ENCODE results near the gene TAPBP. TPM values are rescaled to one million over a fixed set of nuclear protein-coding genes. Genes with fewer than 3 reads are reported as not detected.

TAPBP gene
- total and polyA plus RNA-seq, 9 of the 15 experiments (the other 6 are each of a cell fraction or from before 2014, with no cell fraction given): 5.6 to 74.0 (median 22.3) TPM

GRCh38 chr6:33259032-33259431 lies 54.8 kb downstream of the TAPBP start:
- H2AFZ ChIP-seq (ENCODE audit: low read depth, low read length): no peak overlapping the region
- DNase-seq (ENCODE audit: extremely low read depth in 1 of 4, low spot score in 3 of 4): no peak
- no peak for ATAC-seq
- H3K79me2 ChIP-seq (ENCODE audit: control insufficient read depth, insufficient read depth, low read length): no peaks in the 10 kb centered on the region
- H3K9me1 ChIP-seq (ENCODE audit: control insufficient read depth, insufficient read depth, low read length): no peaks in the 10 kb centered on the region
- no peaks in the 10 kb centered on the region for H3K9me3 ChIP-seq (replicated peaks; ENCODE audit: control insufficient read depth, insufficient read depth, low read depth, low read length)
- H4K20me1 ChIP-seq (replicated peaks; ENCODE audit: control insufficient read depth, insufficient read depth, low read length): no peaks in the 10 kb centered on the region
- ChIA-PET CTCF (ENCODE audit: low intra/inter-chr PET ratio) (no interaction called here), POLR2A (interaction anchor here (0.7 to 2.9 kb wide), 3 partner anchors 10 to 725 kb away, joined by 3 to 20 read pairs (median 6); partner anchors contain the start of genes RPS18 and VPS52)
- no peaks in the 10 kb centered on the region for H3K27me3 ChIP-seq (ENCODE audit: control insufficient read depth in 2 of 2, insufficient read depth in 2 of 2, low read length in 2 of 2)
- H3K4me1 ChIP-seq (replicated peaks in 1 of 2; ENCODE audit: control insufficient read depth in 2 of 2, insufficient read depth in 2 of 2, low read length in 2 of 2): no peaks in the 10 kb centered on the region; a peak in 1 of 5 replicates
- no peak overlapping the region for H3K4me2 ChIP-seq (ENCODE audit: insufficient read depth, low read length)
- peaks cover 57% of the 10 kb centered on the region for H3K36me3 ChIP-seq (ENCODE audit: control insufficient read depth, insufficient read depth, low read length)
- H3K27ac ChIP-seq (ENCODE audit: extremely low read depth, low read depth, low read length): no peak overlapping the region
- TF ChIP-seq FOXP1 (CRISPR knock-in tag; IDR thresholded peaks at IDR 0.05): no peak
- TF ChIP-seq ELK1 (CRISPR knock-in tag; IDR thresholded peaks at IDR 0.05): no peak
- TF ChIP-seq ERF (CRISPR knock-in tag; IDR thresholded peaks at IDR 0.05): no peak
- TF ChIP-seq E2F6 (IDR thresholded peaks at IDR 0.05; ENCODE audit: borderline replicate concordance in 1 of 2, extremely low read depth in 1 of 2, insufficient read depth in 1 of 2, insufficient read length in 1 of 2, low read depth in 1 of 2, low read length in 1 of 2, poor library complexity in 1 of 2, severe bottlenecking in 1 of 2): no peak
- TF ChIP-seq YBX1 (IDR thresholded peaks at IDR 0.05): no peak
- TF ChIP-seq GTF2E2 (tag; IDR thresholded peaks at IDR 0.05): no peak
- no peak for TF ChIP-seq MED1 (CRISPR knock-in tag; IDR thresholded peaks at IDR 0.05; ENCODE audit: borderline replicate concordance)
- TF ChIP-seq MTF1 (CRISPR knock-in tag; IDR thresholded peaks at IDR 0.05; ENCODE audit: borderline replicate concordance): no peak
- TF ChIP-seq DDX20 (tag; IDR thresholded peaks at IDR 0.05; ENCODE audit: low read depth): no peak
- no peak for TF ChIP-seq KDM2B (CRISPR knock-in tag; IDR thresholded peaks at IDR 0.05)
- TF ChIP-seq ETV1 (tag; conservative IDR thresholded peaks at IDR 0.05; ENCODE audit: low read depth): no peak
- intact Hi-C loops (cut with micrococcal nuclease): no loop called here
- WGBS (ENCODE audit: insufficient coverage, low coverage, missing lambda C conversion rate): 79% methylated on average over 5 of the region's 5 CpGs
- no peak for FAIRE-seq
- no TSS peak for BruUV-seq (replicated peaks)
- in situ Hi-C loops (cut with MboI): no loop called here
- H3K4me3 ChIP-seq: no peak overlapping the region
- no peak overlapping the region for H3K9ac ChIP-seq (ENCODE audit: insufficient read depth in 1 of 2, low read depth in 2 of 2, low read length in 2 of 2)

All from K562 (cell line).